Measurements from ENCODE around the gene LRRC47. TPM values are rescaled to one million over a fixed set of nuclear protein-coding genes. Genes with fewer than 3 reads are reported as not detected.

LRRC47 gene
- total and polyA plus RNA-seq, 5 experiments from 2014 or later, result 23.9 to 52.6 (median 34.9) TPM

DNA sequence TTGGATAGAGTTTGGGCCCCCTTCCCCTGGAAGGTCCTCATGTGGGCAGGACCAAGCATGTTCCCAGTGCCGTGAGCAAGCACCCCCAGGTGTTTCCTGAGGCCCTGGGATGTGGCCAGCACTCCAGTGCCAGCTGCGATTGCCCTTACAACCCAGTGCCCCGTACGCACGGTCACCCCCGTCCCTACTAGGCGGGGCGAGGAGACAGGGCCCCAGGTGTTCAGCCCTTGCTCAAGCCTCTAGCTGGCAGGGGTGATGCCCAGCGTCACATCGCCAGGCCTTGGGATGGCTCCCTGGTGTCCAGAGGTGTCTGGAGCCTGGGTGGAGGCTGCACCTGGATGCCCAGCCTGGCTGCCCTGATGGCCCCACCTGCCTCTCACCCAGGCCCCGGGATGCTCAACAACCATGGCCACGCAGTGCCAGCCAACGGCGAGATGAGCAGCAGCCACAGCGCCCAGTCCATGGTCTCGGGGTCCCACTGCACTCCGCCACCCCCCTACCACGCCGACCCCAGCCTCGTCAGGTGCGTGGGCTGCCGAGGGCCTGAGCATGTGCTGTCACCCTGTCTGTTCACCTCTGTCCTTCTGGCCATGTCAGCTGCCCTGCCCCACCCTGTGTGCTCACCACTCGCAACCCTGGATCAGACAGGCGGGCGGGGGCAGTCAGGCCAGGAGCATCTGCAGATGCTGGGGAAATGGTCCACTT, 65.6 kb downstream of the LRRC47 start:
- peaks cover 0 to 2% (median 0%) of the 10 kb centered on the region in 9 donors for H3K9me3 Mint-ChIP-seq
- POLR2A ChIA-PET, result no interaction called here
- H3K27ac Mint-ChIP-seq, result no peak overlapping the region
- no peak overlapping the region for H3K4me3 Mint-ChIP-seq
- DNase-seq (no peak), ATAC-seq (no peak)
- H3K4me1 Mint-ChIP-seq, result no peaks in the 10 kb centered on the region
- peaks cover 2 to 25% (median 10%) of the 10 kb centered on the region in 5 donors for H3K27me3 Mint-ChIP-seq
- H3K36me3 Mint-ChIP-seq, result peaks cover 0 to 1% (median 0%) of the 10 kb centered on the region in 3 donors

GRCh38 chr1:3729594-3730542, 66.4 kb downstream of the LRRC47 start:
- no peak for ATAC-seq
- POLR2A ChIA-PET, result no interaction called here
- H3K4me1 Mint-ChIP-seq, result no peaks in the 10 kb centered on the region
- no peak overlapping the region for H3K4me3 Mint-ChIP-seq
- H3K27ac Mint-ChIP-seq, result no peak overlapping the region
- peaks cover 0 to 2% (median 0%) of the 10 kb centered on the region in 9 donors for H3K9me3 Mint-ChIP-seq
- DNase-seq, result no peak
- no peaks in the 10 kb centered on the region for H3K36me3 Mint-ChIP-seq
- H3K27me3 Mint-ChIP-seq, result peaks cover 2 to 25% (median 10%) of the 10 kb centered on the region in 5 donors

Other genes starting within 250 kb of the LRRC47 start
- 100 to 1,000 TPM; 197 to 198 TPM for gene MEGF6, start 185.0 kb downstream of the LRRC47 start, total RNA-seq
- 1 to 10 TPM; 2.2 to 3.5 (median 2.5) TPM for gene MEGF6, start 185.0 kb downstream of the LRRC47 start, polyA plus RNA-seq
- gene TPRG1L, start 171.5 kb downstream of the LRRC47 start, total RNA-seq, result 10 to 100 TPM; 57.4 to 61.7 TPM
- gene TPRG1L, start 171.5 kb downstream of the LRRC47 start, polyA plus RNA-seq, result 10 to 100 TPM; 41.9 to 48.3 (median 42.3) TPM
- gene WRAP73, start 146.4 kb downstream of the LRRC47 start, total RNA-seq, result 10 to 100 TPM; 37.4 to 46.8 TPM
- 10 to 100 TPM; 26.3 to 32.1 (median 26.4) TPM for gene WRAP73, start 146.4 kb downstream of the LRRC47 start, polyA plus RNA-seq
- not detected for gene TP73, start 144.0 kb downstream of the LRRC47 start, total RNA-seq
- under 1 TPM in 2 of 3 donors, not detected in 1; 0.04 to 0.06 TPM for gene TP73, start 144.0 kb downstream of the LRRC47 start, polyA plus RNA-seq
- gene CCDC27, start 44.0 kb downstream of the LRRC47 start, total RNA-seq, result not detected
- not detected for gene CCDC27, start 44.0 kb downstream of the LRRC47 start, polyA plus RNA-seq
- gene SMIM1, start 23.7 kb downstream of the LRRC47 start, total RNA-seq, result 1 to 10 TPM; 2.8 to 5.7 TPM
- gene SMIM1, start 23.7 kb downstream of the LRRC47 start, polyA plus RNA-seq, result 1 to 10 TPM; 1.3 to 2.3 (median 1.4) TPM
- gene CEP104, start 60.7 kb upstream of the LRRC47 start, total RNA-seq, result 10 to 100 TPM; 51.3 to 59.0 TPM
- gene CEP104, start 60.7 kb upstream of the LRRC47 start, polyA plus RNA-seq, result 10 to 100 TPM; 13.1 to 19.4 (median 18.4) TPM
- gene DFFB, start 61.0 kb upstream of the LRRC47 start, total RNA-seq, result 10 to 100 TPM; 20.6 to 21.1 TPM
- 10 to 100 TPM in 1 of 3 donors, 1 to 10 TPM in 2; 8.5 to 12.5 (median 9.8) TPM for gene DFFB, start 61.0 kb upstream of the LRRC47 start, polyA plus RNA-seq
- gene C1orf174, start 103.8 kb upstream of the LRRC47 start, total RNA-seq, result 10 to 100 TPM; 27.7 to 29.9 TPM
- 10 to 100 TPM; 16.4 to 27.6 (median 17.9) TPM for gene C1orf174, start 103.8 kb upstream of the LRRC47 start, polyA plus RNA-seq

Data from naive thymus-derived CD8-positive, alpha-beta T cell (primary cell).